Hepatic stellate cell (primary cell): Measurements from ENCODE around the gene TUBB.
"Not testable (repeated sequence)": the region's sequence is repeated elsewhere in the genome, so short reads cannot be mapped to it uniquely, and the experiment has no call there.

Source experiments
- DNase-seq: peaks from one replicate; pipeline ENCODE4 v3.0.0; 2011; ENCODE audit warnings: low spot score

Gene TUBB

DNA sequence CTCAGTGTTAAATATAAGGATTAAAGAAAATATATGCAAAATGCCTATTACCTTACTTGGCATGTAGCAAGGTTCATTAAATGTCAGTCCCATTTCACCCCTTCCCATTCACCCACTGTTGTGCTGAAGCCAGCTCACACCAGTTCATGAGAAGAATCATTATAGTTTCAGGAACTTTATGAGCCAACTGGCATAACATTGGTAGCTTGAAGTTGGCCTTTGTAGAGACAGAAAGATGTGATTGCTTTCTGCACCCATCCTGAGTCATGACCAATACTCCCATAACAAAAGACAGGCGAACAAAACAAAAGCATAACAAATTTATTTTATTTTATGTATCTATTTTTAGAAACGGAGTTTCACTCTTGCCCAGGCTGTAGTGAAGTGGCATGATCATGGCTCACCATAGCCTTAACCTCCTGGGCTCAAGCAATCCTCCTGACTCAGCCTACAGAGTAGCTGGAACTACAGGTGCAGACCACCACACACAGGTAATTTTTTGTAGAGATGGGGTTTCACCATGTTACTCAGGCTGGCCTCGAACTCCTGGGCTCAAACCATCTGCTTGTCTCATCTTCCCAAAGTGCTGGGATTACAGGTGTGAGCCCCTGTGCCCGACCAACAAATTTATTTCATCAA lies 41.8 kb downstream of the TUBB start:
- DNase-seq: no peak

GRCh38 chr6:30763155-30763617 lies 43.0 kb downstream of the TUBB start:
- DNase-seq: no peak

DNA sequence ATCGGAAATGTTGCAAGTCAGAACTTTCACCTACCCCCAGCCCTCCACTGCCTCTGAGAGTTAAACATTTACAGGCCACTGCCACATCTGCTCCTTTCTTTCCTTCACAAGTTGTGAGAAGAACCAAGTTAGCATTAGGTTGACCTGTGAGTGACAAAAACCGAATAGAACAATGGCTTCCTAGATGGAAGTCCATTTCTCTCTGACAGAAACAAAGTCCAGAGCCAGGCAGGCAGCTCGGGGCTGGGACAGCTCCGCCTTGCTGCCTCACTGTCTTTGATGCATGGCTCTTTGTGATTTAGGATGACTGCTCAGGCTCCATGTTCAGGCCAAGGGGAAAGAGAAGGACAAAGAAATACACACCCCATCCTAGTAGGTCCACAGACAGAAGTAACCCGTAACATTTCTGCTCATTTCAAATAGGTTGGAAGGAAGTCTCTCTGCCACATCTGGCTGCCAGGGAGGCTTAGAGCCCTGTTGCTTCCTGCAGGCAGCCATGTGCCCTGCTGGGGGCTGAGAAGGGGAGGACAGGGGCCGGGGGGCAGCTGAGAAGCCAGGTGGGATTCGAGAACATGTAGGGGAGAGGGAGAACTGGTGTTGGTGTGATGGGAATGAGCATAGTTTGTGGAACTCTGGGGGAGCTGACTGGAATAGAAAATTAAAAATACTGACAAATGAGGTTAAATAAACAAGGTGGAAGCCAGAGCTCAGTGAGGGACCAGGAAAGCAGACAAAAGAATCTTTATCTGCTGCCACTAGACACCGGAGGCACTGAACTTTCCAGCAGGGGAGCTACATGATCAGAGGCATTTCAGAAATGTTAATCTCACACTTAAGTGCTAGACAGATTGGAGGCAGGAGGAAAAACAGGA lies 43.7 kb downstream of the TUBB start:
- DNase-seq: no peak

DNA sequence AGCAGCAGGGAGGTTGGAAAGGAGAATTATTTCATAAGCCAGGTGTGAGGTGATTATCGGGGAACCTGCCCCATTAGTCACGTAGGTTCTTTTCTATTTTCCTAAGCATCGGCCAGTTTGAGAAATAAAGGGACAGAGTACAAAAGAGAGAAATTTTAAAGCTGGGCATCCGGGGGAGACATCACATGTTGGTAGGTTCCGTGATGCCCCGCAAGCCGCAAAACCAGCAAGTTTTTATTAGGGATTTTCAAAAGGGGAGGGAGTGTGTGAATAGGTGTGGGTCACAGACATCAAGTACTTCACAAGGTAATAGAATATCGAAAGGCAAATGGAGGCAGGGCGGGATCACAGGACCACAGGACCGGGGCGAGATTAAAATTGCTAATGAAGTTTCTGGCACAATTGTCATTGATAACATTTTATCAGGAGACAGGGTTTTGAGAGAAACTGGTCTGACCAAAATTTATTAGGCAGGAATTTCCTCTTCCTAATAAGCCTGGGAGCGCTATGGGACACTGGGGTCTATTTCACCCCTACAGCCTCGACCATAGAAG lies 44.4 kb downstream of the TUBB start:
- not testable (repeated sequence) for DNase-seq

DNA sequence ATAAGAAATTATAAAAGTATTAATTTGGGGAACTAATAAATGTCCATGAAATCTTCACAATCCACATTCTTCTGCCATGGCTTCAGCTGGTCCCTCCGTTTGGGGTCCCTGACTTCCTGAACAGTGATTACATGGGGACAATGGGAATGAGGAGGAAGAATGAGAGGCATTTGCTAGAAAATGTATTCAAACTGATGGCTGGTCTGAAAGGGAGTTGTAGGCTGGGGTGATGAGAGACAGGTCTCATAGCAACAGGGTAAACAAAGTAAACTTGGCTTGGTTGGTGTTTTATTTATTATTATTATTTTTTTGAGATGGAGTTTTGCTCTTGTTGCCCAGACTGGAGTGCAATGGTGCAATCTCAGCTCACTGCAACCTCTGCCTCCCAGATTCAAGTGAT lies 45.3 kb downstream of the TUBB start:
- not testable (repeated sequence) for DNase-seq

- DNase-seq: no peak
Observed at GRCh38 chr6:30766461-30767157, 46.5 kb downstream of the TUBB start.

DNA sequence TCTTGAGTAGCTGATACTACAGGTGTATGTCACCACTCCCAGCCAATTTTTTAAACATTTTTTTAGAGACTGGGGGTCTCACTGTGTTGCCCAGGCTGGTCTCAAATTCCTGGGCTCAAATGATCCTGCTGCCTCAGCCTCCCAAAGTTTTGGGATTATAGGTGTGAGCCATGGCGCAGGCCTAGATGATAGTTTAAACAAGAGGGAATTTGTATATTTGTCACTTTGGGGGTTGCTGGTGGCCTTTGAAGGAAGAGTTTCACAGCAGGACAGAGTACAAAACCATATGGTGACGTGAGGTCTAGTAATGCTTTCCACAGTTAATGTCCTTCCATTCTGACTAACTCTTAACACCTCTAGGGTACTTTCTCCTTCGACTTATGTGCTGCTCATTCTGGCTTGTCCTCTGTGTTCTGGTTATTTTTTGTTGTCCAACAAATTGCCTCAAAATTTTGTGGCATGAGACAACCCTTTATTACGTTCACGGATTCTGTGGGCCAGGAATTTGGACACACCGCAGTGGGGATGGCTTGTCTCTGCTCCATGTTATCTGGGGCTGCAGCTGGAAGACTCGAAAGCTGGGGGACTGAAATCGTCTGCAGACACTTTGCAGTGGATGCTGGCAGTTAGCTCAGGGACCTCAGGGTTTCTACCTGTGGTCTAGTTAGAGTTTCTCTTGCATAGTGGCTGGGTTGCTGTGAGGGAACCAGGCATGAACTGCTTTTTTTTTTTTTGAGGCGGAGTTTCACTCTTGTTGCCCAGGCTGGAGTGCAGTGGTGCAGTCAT lies 47.2 kb downstream of the TUBB start:
- DNase-seq: no peak

DNA sequence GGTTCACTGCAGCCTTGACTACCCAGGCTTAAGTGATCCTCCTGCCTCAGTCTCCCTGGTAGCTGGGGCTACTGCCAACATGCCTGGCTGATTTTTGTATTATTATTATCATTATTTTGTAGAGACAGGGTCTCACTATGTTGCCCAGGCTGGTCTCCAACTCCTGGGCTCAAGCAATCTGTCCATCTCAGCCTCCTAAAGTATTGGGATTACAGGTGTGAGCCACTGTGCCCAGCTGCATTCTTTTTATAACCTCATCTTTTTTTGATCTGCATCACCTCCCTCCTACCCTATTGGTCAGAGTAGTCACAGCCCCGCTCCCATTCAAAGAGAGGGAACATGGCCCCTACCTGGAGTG lies 47.8 kb downstream of the TUBB start:
- DNase-seq: no peak

DNA sequence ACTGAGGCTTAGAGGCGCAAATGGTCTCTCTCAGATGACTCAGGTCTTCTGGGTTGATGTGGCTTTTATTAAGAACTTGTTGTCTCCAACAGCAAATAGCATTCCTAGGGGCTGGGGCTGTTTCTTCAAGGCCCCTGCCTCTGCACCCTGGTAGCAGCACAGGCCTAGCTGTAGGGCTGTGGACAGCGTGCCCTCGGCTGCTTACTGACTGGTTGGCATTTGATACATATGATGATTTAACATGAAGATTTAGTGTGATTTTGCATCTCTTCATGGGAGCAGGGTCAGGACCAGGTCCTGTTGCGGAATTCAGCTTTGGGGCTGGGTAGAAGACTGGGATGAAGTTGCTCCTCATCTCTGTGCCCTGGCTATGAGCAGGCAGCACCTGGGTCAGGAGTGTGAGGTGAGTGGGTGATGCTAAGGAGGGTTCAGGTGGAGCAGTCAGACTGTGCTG lies 48.5 kb downstream of the TUBB start:
- DNase-seq: no peak

- DNase-seq: peak; percentile 90
Observed at GRCh38 chr6:30769088-30769852, 49.1 kb downstream of the TUBB start.

DNA sequence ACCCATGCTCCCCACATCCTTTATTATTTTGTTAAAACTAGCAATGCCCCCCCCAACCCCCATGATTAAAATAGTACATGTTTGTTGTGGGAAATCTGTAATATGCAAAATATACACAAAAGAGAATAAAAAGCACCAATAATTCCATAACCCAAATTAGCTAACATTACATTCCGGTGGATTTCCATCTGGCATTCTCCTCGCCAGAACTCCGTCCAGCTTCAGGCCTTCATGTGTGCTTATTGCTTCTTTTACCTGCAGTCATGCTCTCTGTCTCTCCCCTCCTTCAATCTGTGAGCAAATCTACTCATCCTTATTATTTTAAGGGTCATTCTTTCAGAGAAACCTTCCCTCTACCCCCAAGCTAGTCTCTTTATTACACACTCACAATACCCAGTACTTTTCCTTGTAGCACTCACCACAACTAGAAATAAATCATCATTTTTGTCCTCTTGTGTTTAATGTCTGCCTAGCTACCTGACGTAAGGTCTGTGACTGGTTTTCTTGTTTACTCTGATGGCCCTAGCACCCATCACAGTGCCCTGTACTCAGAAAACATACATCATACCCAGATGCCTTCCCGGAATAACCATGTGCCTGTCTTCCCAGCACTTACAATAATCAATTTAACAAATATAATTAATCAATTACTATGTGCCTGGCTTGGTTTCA lies 49.8 kb downstream of the TUBB start:
- no peak for DNase-seq

- no peak for DNase-seq
Observed at GRCh38 chr6:30770592-30770991, 50.4 kb downstream of the TUBB start.

DNA sequence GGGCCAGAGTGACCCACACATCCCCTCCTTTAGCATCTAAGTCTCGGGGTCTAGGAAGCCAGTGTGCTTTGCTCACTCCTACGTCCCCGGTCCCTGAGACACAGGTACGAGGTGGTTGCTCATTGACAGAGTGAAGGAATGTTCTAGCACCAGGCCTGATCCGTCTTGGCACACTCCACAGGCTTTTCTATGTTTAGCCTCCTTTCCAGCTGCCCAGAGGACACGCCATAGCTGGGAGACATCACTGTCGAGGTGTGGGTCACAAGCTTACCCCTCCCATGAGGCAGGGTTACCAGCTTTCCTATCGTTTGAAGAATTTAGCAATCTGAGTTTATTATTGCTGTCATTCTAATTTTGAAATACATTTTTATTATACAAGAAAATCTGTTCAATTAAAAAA lies 54.5 kb downstream of the TUBB start:
- DNase-seq: no peak
